Stimulated activated CD4-positive, alpha-beta T cell treated with anti-CD3 and anti-CD28 coated beads, TNF-alpha, amount 100 ng/mL, for 48 hours (primary cell): ENCODE results near the gene SEMA3E.
"Not testable (repeated sequence)": the region's sequence is repeated elsewhere in the genome, so short reads cannot be mapped to it uniquely, and the experiment has no call there.

ENCODE experiments used
- DNase-seq, 3 donors: peaks; one replicate each; pipeline ENCODE4 v3.0.0-alpha.2; 2020; ENCODE audit warnings: low read depth in 3 of 3

The SEMA3E gene

GRCh38 chr7:83559887-83560286 is 89.1 kb downstream of the SEMA3E start:
- DNase-seq, result no peak

DNA sequence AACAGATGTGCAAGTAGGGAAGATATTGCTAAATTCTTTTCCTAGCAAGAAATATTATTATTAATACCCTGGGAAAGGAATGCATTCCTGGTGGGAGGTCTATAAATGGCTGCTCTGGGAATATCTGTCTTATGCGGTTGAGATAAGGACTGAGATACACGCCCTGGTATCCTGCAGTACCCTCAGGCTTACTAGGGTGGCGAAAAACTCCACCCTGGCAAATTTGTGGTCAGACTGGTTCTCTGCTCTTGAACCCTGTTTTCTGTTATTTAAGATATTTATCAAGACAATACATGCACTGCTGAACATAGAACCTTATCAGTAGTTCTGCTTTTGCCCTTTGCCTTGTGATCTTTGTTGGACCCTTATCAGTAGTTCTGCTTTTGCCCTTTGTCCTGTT is 96.4 kb downstream of the SEMA3E start:
- DNase-seq, result not testable (repeated sequence)

GRCh38 chr7:83550100-83550499 is 98.8 kb downstream of the SEMA3E start:
- DNase-seq, result no peak

- no peak for DNase-seq
Observed at GRCh38 chr7:83548250-83548649, 100.7 kb downstream of the SEMA3E start.

GRCh38 chr7:83547526-83547925 is 101.4 kb downstream of the SEMA3E start:
- no peak for DNase-seq

- no peak for DNase-seq
Observed at GRCh38 chr7:83546586-83546985, 102.4 kb downstream of the SEMA3E start.

DNA sequence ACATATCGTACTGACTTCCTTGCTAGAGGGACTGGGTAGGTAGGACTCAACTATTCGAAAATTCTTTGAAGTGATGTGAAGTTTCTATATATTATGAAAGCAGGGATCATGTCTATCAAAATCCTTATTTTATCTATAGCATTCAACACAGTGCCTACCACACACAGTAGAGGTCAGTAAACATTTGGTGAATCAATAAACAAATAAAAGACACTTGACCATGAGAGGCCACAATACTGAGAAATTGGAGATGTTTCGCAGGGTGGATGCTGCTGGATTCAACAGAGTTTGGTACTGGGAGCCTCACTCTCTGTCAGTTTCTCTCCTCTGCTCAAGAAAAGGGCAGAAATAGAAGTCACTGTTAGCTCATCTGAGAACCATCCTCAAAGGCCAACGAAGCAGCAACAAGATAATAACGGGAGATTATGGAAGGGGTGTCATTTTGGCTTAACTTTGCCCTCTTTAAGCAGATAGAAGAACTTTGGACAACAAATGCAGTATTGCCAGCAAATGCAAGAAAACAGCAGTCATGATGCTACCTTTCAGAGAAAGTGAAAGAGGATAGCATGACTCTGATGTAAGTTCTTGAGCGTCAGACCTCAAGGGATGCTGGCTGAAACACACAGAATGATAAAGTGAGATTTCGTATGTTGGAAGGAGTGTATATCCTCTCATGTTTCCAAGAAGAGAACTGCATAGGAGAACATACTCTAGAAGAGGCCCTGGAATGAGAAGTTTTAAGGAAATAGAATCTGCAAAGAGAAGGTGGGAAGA is 107.6 kb downstream of the SEMA3E start:
- DNase-seq, result no peak

GRCh38 chr7:83534488-83534887 is 114.5 kb downstream of the SEMA3E start:
- DNase-seq, result no peak

- no peak for DNase-seq
Observed at GRCh38 chr7:83532219-83532618, 116.7 kb downstream of the SEMA3E start.

DNA sequence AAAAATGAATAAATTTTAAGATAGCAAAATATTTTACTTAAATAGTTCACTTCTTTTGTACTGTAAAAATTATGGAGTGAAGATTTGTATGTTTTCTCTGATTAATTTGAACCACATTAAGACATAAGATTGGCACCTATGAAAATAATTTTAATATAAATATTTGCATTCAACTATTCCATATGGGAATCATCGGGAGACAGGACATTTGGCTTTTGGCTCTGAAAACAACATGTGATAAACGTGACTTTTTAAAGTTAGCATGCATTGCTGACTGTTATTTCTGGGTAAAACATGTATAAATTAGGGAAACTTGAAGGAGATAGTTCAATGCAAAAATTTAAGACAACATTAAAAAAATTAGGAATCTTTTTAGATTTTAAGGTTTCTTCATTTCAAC is 117.2 kb downstream of the SEMA3E start:
- no peak for DNase-seq

DNA sequence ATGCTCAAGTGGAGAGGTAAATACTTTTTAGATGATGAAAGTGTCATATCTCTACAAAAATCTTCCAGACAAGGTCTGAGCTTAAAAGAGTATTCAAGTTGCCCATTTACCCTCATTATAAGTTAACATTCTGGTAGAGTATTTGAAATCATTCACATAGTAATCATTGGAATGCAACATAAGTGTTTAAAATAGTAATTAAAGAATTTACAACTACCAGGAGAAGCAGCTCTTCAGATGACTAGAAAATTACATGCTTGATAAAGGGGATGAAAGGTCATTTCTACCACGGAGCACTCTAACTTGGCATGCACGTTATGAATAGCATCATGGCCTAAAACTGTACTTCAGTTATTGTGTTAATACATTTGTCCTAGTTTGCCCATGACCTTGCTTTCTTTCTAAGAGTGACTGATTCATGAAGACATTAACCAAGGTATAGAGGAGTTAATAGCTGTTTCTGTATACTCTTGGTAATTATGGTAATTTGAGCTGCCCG is 120.0 kb downstream of the SEMA3E start:
- no peak for DNase-seq

GRCh38 chr7:83524277-83525075 is 124.5 kb downstream of the SEMA3E start:
- no peak for DNase-seq

DNA sequence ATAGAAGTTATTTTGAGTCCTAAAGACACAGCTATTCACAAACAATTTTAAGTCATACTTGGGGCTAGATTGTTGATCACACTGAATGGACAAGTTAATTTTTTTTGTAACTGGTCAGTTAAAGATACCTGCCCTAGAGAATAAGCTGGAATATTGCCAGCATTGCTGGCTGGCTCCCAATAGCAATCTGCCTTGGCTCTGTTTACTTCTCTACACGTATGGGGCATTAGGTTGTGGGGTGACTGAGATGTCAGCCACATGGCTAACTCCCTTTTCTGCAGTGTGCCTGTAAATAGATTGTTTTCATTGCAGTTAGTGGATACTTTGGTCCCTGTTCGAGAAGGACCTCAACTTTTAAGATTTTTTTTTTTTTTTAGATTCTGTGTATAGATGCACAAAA is 128.2 kb downstream of the SEMA3E start:
- DNase-seq, result no peak

DNA sequence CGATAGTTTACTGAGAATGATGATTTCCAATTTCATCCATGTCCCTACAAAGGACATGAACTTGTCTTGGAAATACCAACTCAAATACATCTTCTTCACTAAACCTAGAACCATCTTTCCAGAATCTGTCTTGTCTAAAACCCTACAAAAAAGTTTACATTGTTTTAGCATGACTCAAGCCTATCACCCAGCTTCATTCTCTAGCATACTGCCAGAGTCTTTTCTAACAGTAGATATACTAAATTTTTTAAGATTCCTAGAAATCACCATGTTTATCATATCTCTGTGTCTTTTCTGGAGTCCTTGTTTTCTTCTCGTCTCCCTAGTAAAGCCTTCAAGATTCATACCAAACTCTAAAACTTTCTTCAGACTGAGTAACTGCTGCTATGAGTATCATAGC is 129.7 kb downstream of the SEMA3E start:
- no peak for DNase-seq

DNA sequence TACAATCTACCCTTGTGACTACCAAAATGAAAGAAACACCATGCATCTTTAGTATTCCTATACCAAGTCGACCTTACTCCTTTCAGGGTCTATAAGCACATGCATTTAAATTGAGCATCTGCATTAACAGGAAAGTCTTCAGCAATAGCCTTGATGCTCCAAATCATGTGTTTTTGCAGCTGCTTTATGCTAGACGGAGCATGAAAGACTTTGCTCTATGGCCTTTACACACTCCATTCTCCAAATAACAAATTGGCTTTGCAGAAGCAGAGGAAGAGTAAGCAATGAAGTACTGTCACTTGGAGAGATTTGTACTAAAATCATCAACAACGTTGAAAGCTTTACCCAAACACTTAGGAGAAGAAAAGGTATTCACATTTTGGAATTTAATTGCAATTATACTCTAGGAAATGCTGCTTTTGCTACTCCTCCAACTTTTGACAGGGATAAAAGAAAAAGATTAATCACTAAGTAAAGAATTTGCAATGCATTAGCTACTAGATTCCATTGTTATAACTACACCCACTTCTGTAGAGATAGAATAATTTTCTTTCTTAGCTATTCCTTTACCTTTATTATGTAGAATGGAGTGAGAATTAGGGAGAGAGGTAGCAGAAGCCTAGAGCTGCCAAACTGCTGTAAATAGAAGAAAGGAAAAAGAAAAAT is 131.8 kb downstream of the SEMA3E start:
- DNase-seq, result no peak

- DNase-seq, result no peak
Observed at GRCh38 chr7:83514977-83515376, 134.0 kb downstream of the SEMA3E start.

GRCh38 chr7:83509255-83510021 is 139.5 kb downstream of the SEMA3E start:
- no peak for DNase-seq

GRCh38 chr7:83504330-83504729 is 144.6 kb downstream of the SEMA3E start:
- no peak for DNase-seq

- no peak for DNase-seq
Observed at GRCh38 chr7:83502636-83503035, 146.3 kb downstream of the SEMA3E start.

DNA sequence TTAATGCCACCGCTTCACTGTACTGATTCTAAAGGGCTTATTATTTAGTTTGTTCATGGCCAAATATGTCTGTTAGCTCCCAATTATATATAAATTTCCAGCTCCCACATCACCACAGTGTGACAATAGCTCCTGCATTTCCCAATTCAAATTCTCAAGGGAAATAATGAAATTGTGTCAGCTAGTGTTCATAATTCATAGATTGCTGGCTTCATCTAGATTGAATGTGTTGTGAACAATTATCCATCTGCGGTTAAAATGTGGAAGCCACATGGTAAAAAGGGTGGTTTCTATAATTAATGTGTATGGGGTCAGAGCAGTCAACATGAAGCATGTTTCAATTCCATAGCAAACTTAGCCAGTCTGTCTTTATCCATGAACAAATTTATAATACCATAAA is 154.3 kb downstream of the SEMA3E start:
- DNase-seq, result no peak

GRCh38 chr7:83492802-83493201 is 156.1 kb downstream of the SEMA3E start:
- no peak for DNase-seq

DNA sequence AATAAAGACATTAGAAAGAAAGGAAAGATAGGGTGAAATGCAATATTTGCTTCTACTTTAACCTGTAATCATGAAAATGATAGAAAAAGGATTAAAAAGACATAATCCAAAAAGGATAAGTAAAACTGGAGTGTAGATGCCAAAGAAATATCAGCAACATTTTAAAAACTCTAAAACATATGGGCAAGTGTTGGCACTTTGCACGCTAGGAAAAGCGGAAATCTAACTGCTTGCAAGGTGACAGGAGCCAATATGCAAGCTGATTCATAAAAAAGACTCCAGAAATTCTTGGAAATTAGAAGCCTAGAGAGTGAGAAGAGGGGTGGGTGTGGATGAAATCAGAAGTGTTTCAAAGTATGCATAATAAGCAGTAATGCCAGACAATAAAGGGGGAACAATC is 161.1 kb downstream of the SEMA3E start:
- no peak for DNase-seq
